ENCODE measurements around the gene CHD1L.

- TF ChIP-seq ARID2 (CRISPR knock-in tag; IDR thresholded peaks at IDR 0.05; ENCODE audit: borderline replicate concordance), result no peak
- TF ChIP-seq TCF7 (IDR thresholded peaks at IDR 0.05; ENCODE audit: low read depth), result no peak
- TF ChIP-seq NFE2 (CRISPR knock-in tag; IDR thresholded peaks at IDR 0.05), result no peak
- TF ChIP-seq ZNF816 (CRISPR knock-in tag; IDR thresholded peaks at IDR 0.05; ENCODE audit: borderline replicate concordance), result no peak; the same call in 1 of the 2 replicates
- TF ChIP-seq ZNF841 (CRISPR knock-in tag; IDR thresholded peaks at IDR 0.05; ENCODE audit: borderline replicate concordance), result no peak
- no peak for TF ChIP-seq MBD4 (IDR thresholded peaks at IDR 0.05; ENCODE audit: borderline replicate concordance, low read length)
- TF ChIP-seq CREM (IDR thresholded peaks at IDR 0.05), result no peak
- TF ChIP-seq CREM (CRISPR knock-in tag; IDR thresholded peaks at IDR 0.05), result no peak
- TF ChIP-seq, protein P1, sequence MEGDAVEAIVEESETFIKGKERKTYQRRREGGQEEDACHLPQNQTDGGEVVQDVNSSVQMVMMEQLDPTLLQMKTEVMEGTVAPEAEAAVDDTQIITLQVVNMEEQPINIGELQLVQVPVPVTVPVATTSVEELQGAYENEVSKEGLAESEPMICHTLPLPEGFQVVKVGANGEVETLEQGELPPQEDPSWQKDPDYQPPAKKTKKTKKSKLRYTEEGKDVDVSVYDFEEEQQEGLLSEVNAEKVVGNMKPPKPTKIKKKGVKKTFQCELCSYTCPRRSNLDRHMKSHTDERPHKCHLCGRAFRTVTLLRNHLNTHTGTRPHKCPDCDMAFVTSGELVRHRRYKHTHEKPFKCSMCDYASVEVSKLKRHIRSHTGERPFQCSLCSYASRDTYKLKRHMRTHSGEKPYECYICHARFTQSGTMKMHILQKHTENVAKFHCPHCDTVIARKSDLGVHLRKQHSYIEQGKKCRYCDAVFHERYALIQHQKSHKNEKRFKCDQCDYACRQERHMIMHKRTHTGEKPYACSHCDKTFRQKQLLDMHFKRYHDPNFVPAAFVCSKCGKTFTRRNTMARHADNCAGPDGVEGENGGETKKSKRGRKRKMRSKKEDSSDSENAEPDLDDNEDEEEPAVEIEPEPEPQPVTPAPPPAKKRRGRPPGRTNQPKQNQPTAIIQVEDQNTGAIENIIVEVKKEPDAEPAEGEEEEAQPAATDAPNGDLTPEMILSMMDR (CRISPR knock-in tag; IDR thresholded peaks at IDR 0.05), result peak; percentile 9; the same call in 1 of the 2 replicates
- no peak for TF ChIP-seq ZZZ3 (CRISPR knock-in tag; IDR thresholded peaks at IDR 0.05; ENCODE audit: borderline replicate concordance)
- no peak for TF ChIP-seq HNRNPL (IDR thresholded peaks at IDR 0.05; ENCODE audit: low read depth, low read length)
Measured at GRCh38 chr1:147225193-147225730, 17.2 kb upstream of the CHD1L start, which contains the start of gene FMO5.
